Measurements from ENCODE around the gene SCAF1. TPM values are rescaled to one million over a fixed set of nuclear protein-coding genes. Genes with fewer than 3 reads are reported as not detected.

Gene SCAF1
- total and polyA plus RNA-seq, 9 of the 15 experiments (the other 6 are each of a cell fraction or from before 2014, with no cell fraction given): 0.20 to 79.0 (median 4.9) TPM

GRCh38 chr19:49665351-49666119 is 23.5 kb downstream of the SCAF1 start, which contains the start of the genes BCL2L12 and IRF3 (continued):
- 0 out of 4 replicates have a peak, but pooled peaks of 1 of the 2 experiments have one; percentile 33 for TF ChIP-seq BCLAF1 (IDR thresholded peaks at IDR 0.05; ENCODE audit: borderline replicate concordance in 1 of 2, control insufficient read depth in 1 of 2, low read depth in 2 of 2, low read length in 1 of 2)
- TF ChIP-seq PYGO2 (tag; IDR thresholded peaks at IDR 0.05): no peak
- TF ChIP-seq CHAMP1 (IDR thresholded peaks at IDR 0.05): no peak
- TF ChIP-seq ZNF717 (CRISPR knock-in tag; IDR thresholded peaks at IDR 0.05): no peak
- peak; percentile 75 to 79 for TF ChIP-seq MNT (conservative IDR thresholded peaks at IDR 0.05)
- TF ChIP-seq YBX1 (IDR thresholded peaks at IDR 0.05): no peak
- TF ChIP-seq L3MBTL2 (IDR thresholded peaks at IDR 0.05): no peak
- peak; percentile 28; the same call in 1 of the 2 replicates for TF ChIP-seq ARID1B (IDR thresholded peaks at IDR 0.05)
- TF ChIP-seq RFX1 (IDR thresholded peaks at IDR 0.05): no peak
- TF ChIP-seq ZNF785 (CRISPR knock-in tag; IDR thresholded peaks at IDR 0.05): no peak
- TF ChIP-seq PREB (CRISPR knock-in tag; IDR thresholded peaks at IDR 0.05): no peak
- peak; percentile 55; the same call in 1 of the 2 replicates for TF ChIP-seq NR1H2 (CRISPR knock-in tag; IDR thresholded peaks at IDR 0.05)
- peak; percentile 42; the same call in 1 of the 2 replicates for TF ChIP-seq ZBTB7A (IDR thresholded peaks at IDR 0.05; ENCODE audit: borderline replicate concordance, control insufficient read depth, low read depth, low read length)
- TF ChIP-seq SPI1 (IDR thresholded peaks at IDR 0.05; ENCODE audit: borderline replicate concordance, low read depth, low read length): no peak
- peak; percentile 80 for TF ChIP-seq POLR2B (IDR thresholded peaks at IDR 0.05; ENCODE audit: low read depth, partially characterized antibody)
- TF ChIP-seq POLR2AphosphoS5 (IDR thresholded peaks at IDR 0.05; ENCODE audit: control insufficient read depth, insufficient read depth, low read depth, low read length): peak; percentile 89
- 0 out of 4 replicates have a peak, but pooled peaks of 1 of the 2 experiments have one; percentile 10 for TF ChIP-seq CSDE1 (IDR thresholded peaks at IDR 0.05)

All from K562 (cell line).